HepG2 (cell line): Measurements from ENCODE around the gene TRANK1. TPM values are rescaled to one million over a fixed set of nuclear protein-coding genes. Genes with fewer than 3 reads are reported as not detected.

Source experiments
- ATAC-seq: fragments of 200-7000 bp; cut with Tn5 transposase; 3 replicates; pipeline ENCODE4 v1.9.1; 2020; ENCODE audit warnings: mild to moderate bottlenecking, moderate library complexity
- BruUV-seq: library from RNA; stranded (reverse); fragments of 400-500 nt; replicated peaks from 2 replicates; lab custom pipeline; 2021; lab: Mats Ljungman, UMichigan
- CTCF ChIA-PET: fragments of 300-600 bp; formaldehyde crosslinking; extraction: SDS; loops from one replicate; lab custom pipeline; 2021; ENCODE audit warnings: low total read pairs, inconsistent platforms, low intra/inter-chr PET ratio; lab: Yijun Ruan, JAX
- POLR2A ChIA-PET: fragments of 350-600 bp; sonication (Branson Sonifier 250); formaldehyde crosslinking; loops from one replicate; lab custom pipeline; 2020; ENCODE audit warnings: antibody characterized with exemption, inconsistent platforms; lab: Yijun Ruan, JAX
- DNase-seq: peaks from one replicate; pipeline ENCODE4 v3.0.0-alpha.2; 2015; ENCODE audit warnings: low spot score
- FAIRE-seq: peaks from 3 replicates; lab custom pipeline; 2011; peaks lifted over from hg19 to GRCh38; lab: Jason Lieb, UNC
- H2AFZ ChIP-seq: one replicate; pipeline ENCODE4 v1.6.1; 2011; ENCODE audit warnings: low read length, inconsistent platforms
- H3K27ac ChIP-seq: fragments of 300-600 bp; 3 replicates; pipeline ENCODE4 v1.8.0; 2011; ENCODE audit warnings: mixed run types, mild to moderate bottlenecking, mixed read lengths, low read length, inconsistent platforms; ENCODE audit not compliant: insufficient read depth; ENCODE audit errors: extremely low read length
- H3K27me3 ChIP-seq, 2 experiments: fragments of 200-600 bp in 1 of 2; 2 replicates in 1 of 2; 3 replicates in 1 of 2; pipeline versions ENCODE4 v1.6.0 to v1.8.0; 2011; ENCODE audit warnings: low read length in 2 of 2, mild to moderate bottlenecking in 2 of 2, moderate library complexity in 2 of 2, inconsistent platforms in 1 of 2; ENCODE audit not compliant: insufficient read depth in 2 of 2, control insufficient read depth in 1 of 2
- H3K36me3 ChIP-seq, 2 experiments: fragments of 200-600 bp in 1 of 2; replicated peaks in 1 of 2; 2 replicates in 1 of 2; 3 replicates in 1 of 2; pipeline versions ENCODE4 v1.5.1 to v1.8.0; 2011; ENCODE audit warnings: low read length in 2 of 2, inconsistent platforms in 1 of 2; ENCODE audit not compliant: insufficient read depth in 2 of 2, control insufficient read depth in 1 of 2
- H3K4me1 ChIP-seq: 2 replicates; pipeline ENCODE4 v1.5.1; 2012; ENCODE audit warnings: low read length, inconsistent platforms; ENCODE audit not compliant: insufficient read depth
- H3K4me2 ChIP-seq: 2 replicates; pipeline ENCODE4 v1.6.0; 2011; ENCODE audit warnings: low read depth, low read length, inconsistent platforms
- H3K4me3 ChIP-seq, 3 experiments: fragments of 200-600 bp in 1 of 3; sonication (generic), shearing (Covaris generic) in 1 of 3; replicated peaks in 1 of 3; 2 replicates each; pipeline ENCODE4 v1.5.1; 2011 to 2016; ENCODE audit warnings: low read length in 3 of 3, inconsistent platforms in 2 of 3, low read depth in 2 of 3, mild to moderate bottlenecking in 2 of 3, control low read depth in 1 of 3, mixed read lengths in 1 of 3; ENCODE audit not compliant: insufficient read depth in 1 of 3
- H3K79me2 ChIP-seq: one replicate; pipeline ENCODE4 v1.6.1; 2011; ENCODE audit warnings: low read length, inconsistent platforms; ENCODE audit not compliant: insufficient read depth
- H3K9ac ChIP-seq: 2 replicates; pipeline ENCODE4 v1.6.0; 2011; ENCODE audit warnings: mild to moderate bottlenecking, low read depth, low read length, inconsistent platforms; ENCODE audit not compliant: insufficient read depth
- H3K9me3 ChIP-seq: 2 replicates; pipeline ENCODE4 v1.5.1; 2012; ENCODE audit warnings: mild to moderate bottlenecking, low read length
- H4K20me1 ChIP-seq: 2 replicates; pipeline ENCODE4 v1.6.0; 2011; ENCODE audit warnings: inconsistent platforms, mild to moderate bottlenecking, low read length, moderate library complexity; ENCODE audit not compliant: insufficient read depth
- ARHGAP35 ChIP-seq: sonication (generic); formaldehyde crosslinking; IDR thresholded peaks from 2 replicates; pipeline ENCODE4 v1.9.0; 2022; ENCODE audit warnings: mild to moderate bottlenecking, inconsistent platforms, moderate library complexity, missing genetic modification reagents, borderline replicate concordance
- CTCF ChIP-seq: sonication (generic); formaldehyde crosslinking; IDR thresholded peaks from 2 replicates; pipeline ENCODE4 v1.5.0; 2020; ENCODE audit warnings: mild to moderate bottlenecking, missing genetic modification reagents, moderate library complexity
- DRAP1 ChIP-seq: IDR thresholded peaks from 2 replicates; pipeline ENCODE4 v1.6.1; 2016; ENCODE audit warnings: missing genetic modification reagents, missing compliant biosample characterization
- MYPOP ChIP-seq: sonication (generic); formaldehyde crosslinking; IDR thresholded peaks from 2 replicates; pipeline ENCODE4 v1.8.1; 2023; ENCODE audit warnings: mild to moderate bottlenecking, moderate library complexity, missing genetic modification reagents
- ZBTB21 ChIP-seq: sonication (generic); formaldehyde crosslinking; IDR thresholded peaks from 2 replicates; pipeline ENCODE4 v1.4.0; 2020; ENCODE audit warnings: missing genetic modification reagents
- ZNF142 ChIP-seq: sonication (generic); formaldehyde crosslinking; IDR thresholded peaks from 2 replicates; pipeline ENCODE4 v1.4.0; 2020; ENCODE audit warnings: missing genetic modification reagents
- ZNF367 ChIP-seq: sonication (generic); formaldehyde crosslinking; IDR thresholded peaks from 2 replicates; pipeline ENCODE4 v1.4.0; 2020; ENCODE audit warnings: missing genetic modification reagents, borderline replicate concordance
- WGBS: methylation state at CpG from one replicate; pipeline ENCODE4 v1.1.6; 2017; ENCODE audit warnings: low lambda C conversion rate; 5-methylcytosine and 5-hydroxymethylcytosine counted together
- in situ Hi-C: cut with HindIII; loops from 2 replicates; pipeline ENCODE4 v1.10.0; 2017; ENCODE audit warnings: low pct_unique_long_range_greater_than_20kb; ENCODE audit not compliant: extremely low pct_ligation_motif_present
- intact Hi-C: fragments of 100-400 bp; cut with micrococcal nuclease; formaldehyde crosslinking; loops from one replicate; pipeline ENCODE4 v1.10.0; 2022; ENCODE audit not compliant: unreplicated experiment
- polyA plus RNA-seq, 8 experiments: library from polyadenylated mRNA; depleted of rRNA in 3 of 8; stranded (reverse) in 7 of 8; unstranded in 1 of 8; fragments of >200 nt; fragmentation: Illumina TruSeq in 4 of 8; extraction: Trizol in 4 of 8; gene quantifications; 2 replicates each; pipeline versions ENCODE4 v1.2.1 to v1.2.3, GENCODE V29; 2011 to 2016; ENCODE audit warnings: low read depth in 4 of 8, missing spikeins in 1 of 8, mixed read lengths in 1 of 8; ENCODE audit not compliant: insufficient read depth in 1 of 8
- total RNA-seq, 5 experiments: library from RNA; depleted of rRNA; stranded (reverse); fragments of >200 nt; fragmentation: Illumina TruSeq; extraction: Trizol; gene quantifications; 2 replicates each; pipeline ENCODE4 v1.2.3, GENCODE V29; 2016; ENCODE audit warnings: low read depth in 1 of 5

Gene TRANK1
- total and polyA plus RNA-seq, 2 of the 13 experiments (the other 11 are each of a cell fraction or from before 2014, with no cell fraction given), result 0.13 to 0.32 TPM

GRCh38 chr3:36833160-36833814, 111.6 kb downstream of the TRANK1 start:
- TF ChIP-seq ZBTB21 (CRISPR knock-in tag) (no peak), CTCF (CRISPR knock-in tag) (0 out of 2 replicates have a peak, but pooled peaks have one; percentile 12), MYPOP (CRISPR knock-in tag) (no peak), ZNF367 (no peak)
- H2AFZ ChIP-seq, result no peak overlapping the region
- H3K36me3 ChIP-seq, result no peaks in the 10 kb centered on the region
- H3K9ac ChIP-seq, result no peak overlapping the region
- H4K20me1 ChIP-seq, result no peaks in the 10 kb centered on the region
- 55% methylated on average over 2 of the region's 10 CpGs for WGBS
- FAIRE-seq (no peak), DNase-seq (no peak), ATAC-seq (peak; percentile 33; the same call in 1 of the 3 replicates)
- no peak overlapping the region for H3K4me3 ChIP-seq
- BruUV-seq, result no TSS peak
- H3K4me1 ChIP-seq, result no peaks in the 10 kb centered on the region
- intact Hi-C loops (no loop called here), in situ Hi-C loops (no loop called here)
- H3K27ac ChIP-seq, result no peak overlapping the region
- CTCF ChIA-PET, result no interaction called here
- no peaks in the 10 kb centered on the region for H3K79me2 ChIP-seq
- POLR2A ChIA-PET, result no interaction called here
- no peak overlapping the region for H3K4me2 ChIP-seq
- H3K9me3 ChIP-seq, result no peaks in the 10 kb centered on the region
- 0 out of 5 replicates have a peak, but pooled peaks cover 0 to 3% of the 10 kb centered on the region in 2 experiments for H3K27me3 ChIP-seq

- 77% methylated on average over 6 of the region's 6 CpGs for WGBS
- POLR2A ChIA-PET, result no interaction called here
- Histone ChIP-seq H3K27ac (no peak overlapping the region), H3K4me2 (no peak overlapping the region), H2AFZ (no peak overlapping the region), H4K20me1 (no peaks in the 10 kb centered on the region), H3K27me3 (peaks cover 0 to 8% of the 10 kb centered on the region in 2 experiments; a peak in 1 of 5 replicates), H3K9ac (no peak overlapping the region), H3K4me1 (no peaks in the 10 kb centered on the region), H3K79me2 (no peaks in the 10 kb centered on the region), H3K4me3 (no peak overlapping the region), H3K36me3 (no peaks in the 10 kb centered on the region), H3K9me3 (no peaks in the 10 kb centered on the region)
- CTCF ChIA-PET, result no interaction called here
- no TSS peak for BruUV-seq
- in situ Hi-C loops, result no loop called here
- no peak for FAIRE-seq
- intact Hi-C loops, result no loop called here
- no peak for ATAC-seq
- DNase-seq, result no peak
- TF ChIP-seq ZNF142 (CRISPR knock-in tag) (no peak), DRAP1 (CRISPR knock-in tag) (no peak), ARHGAP35 (CRISPR knock-in tag) (no peak)
Measured at GRCh38 chr3:36832406-36832805, 112.4 kb downstream of the TRANK1 start.
